Measurements from ENCODE around the gene KCNG3.

KCNG3 gene

GRCh38 chr2:42480402-42480801 is 13.4 kb downstream of the KCNG3 start:
- DNase-seq = no peak

- no peak for DNase-seq
Measured at GRCh38 chr2:42474765-42475454, 18.9 kb downstream of the KCNG3 start.

- DNase-seq = no peak
Measured at GRCh38 chr2:42470706-42471105, 23.1 kb downstream of the KCNG3 start.

- DNase-seq = no peak
Measured at GRCh38 chr2:42464631-42465030, 29.2 kb downstream of the KCNG3 start.

DNA sequence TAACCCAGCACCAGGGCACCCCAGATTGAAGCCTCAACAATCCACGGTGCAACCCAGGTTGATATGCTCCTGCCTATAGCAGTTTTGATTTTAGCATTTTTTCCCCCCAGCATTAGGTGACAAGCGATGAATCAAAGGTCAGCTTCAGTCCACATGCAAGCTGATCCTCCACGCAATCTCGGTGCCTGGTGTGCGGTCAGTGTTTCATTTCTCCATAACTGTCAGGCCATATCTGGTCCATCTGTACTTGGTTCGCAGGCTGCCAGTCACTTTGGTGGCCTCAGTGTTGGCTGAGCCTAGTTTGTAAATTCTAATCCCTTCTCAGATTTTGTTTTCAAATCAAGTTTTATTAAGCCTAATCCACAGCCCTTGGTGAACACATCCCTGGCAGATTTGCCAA is 30.2 kb downstream of the KCNG3 start:
- no peak for DNase-seq

GRCh38 chr2:42459296-42459695 is 34.5 kb downstream of the KCNG3 start:
- DNase-seq = no peak

- DNase-seq = no peak
Measured at GRCh38 chr2:42458396-42458795, 35.4 kb downstream of the KCNG3 start.

- DNase-seq = no peak
Measured at GRCh38 chr2:42457011-42457410, 36.8 kb downstream of the KCNG3 start.

GRCh38 chr2:42456126-42456839 is 37.5 kb downstream of the KCNG3 start:
- no peak for DNase-seq

- no peak for DNase-seq
Measured at GRCh38 chr2:42452545-42452944, 41.2 kb downstream of the KCNG3 start.

GRCh38 chr2:42450136-42450535 is 43.6 kb downstream of the KCNG3 start:
- DNase-seq = no peak

DNA sequence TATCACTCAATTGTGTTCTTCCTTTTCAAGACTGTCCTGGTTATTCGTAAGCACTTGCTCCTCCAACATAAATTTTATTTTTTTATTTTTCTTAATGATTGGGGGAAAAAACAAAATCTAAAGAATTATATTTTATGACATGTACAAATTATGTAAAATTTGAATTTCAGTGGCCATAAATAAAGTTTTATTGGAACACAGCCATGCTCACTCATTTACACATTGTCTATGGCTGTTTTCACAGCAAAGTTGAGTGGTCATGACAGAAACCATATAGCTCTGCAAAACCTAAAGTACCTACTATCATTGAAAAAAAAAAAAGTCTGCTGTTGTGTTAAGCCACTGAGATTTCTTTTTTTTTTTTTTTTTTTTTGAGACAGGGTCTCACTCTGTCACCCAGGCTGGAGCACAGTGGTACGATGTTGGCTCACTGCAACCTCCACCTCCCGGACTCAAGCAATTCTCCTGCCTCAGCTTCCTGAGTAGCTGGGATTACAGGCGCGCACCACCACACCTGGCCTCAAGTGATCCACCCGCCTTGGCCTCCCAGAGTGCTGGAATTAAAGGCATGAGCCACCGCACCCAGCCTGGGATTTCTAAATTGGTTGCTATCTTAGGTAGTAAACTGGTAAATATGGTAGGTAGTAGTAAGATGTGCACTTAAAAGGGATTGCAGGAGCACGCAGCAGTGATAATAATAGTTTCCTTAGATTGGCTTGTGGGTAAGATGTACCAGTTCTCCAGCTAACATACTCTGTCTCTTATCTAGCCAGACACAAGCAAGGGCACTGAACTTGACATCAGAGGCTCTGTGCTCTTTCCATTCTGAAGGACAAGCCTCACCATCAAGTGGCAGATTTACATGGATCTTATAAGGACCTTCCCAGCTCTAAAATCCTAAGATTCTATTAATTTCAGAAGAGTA is 44.4 kb downstream of the KCNG3 start:
- no peak for DNase-seq

DNA sequence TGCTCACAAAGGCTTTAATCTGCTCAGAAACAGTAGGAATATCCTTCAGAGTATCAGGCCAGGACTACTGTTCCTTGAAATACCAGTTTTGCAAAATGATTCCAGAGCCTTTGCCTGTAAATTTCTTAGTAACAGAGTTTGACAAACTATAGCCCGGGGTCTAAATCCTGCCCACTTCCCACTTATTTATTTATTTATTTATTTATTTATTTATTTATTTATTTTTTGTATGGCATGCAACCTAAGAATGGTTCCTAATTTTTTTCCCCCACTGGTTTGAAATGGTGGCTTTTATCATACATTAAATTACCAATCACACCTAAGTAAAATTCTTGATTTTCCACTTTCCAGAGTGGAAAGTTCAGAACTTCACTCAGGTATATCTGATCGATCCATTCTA is 45.6 kb downstream of the KCNG3 start:
- no peak for DNase-seq

- no peak for DNase-seq
Measured at GRCh38 chr2:42446503-42447271, 47.1 kb downstream of the KCNG3 start.

DNA sequence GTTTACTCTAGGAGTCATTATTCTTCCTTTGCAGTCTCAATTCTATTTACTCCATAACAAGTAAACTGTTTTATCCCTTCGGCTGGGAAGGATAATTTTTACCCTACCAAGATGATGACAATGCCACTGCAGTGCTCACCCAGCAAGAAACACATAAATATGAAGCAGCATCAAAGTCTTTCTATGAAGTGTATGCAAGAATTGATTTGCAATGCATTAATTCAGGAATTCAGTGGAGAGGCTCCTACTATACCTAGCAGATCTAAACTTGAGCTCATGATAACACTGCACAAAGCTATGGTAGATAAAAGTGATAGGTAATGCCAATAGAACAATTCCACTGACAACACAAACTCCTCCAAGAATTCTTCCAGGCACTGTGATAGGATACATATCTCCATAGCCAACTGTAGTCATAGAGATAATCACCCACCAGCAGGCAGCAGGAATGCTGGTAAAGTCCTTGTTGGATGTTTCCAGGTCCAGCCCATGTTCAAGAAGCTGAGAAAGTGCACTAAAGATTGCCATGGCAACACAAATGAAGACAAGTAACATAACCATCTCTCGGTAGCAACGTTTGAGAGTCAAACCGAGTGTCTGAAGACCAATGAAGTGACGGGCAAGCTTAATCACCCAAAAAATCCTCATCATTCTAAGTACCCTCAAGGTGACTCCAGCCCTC is 49.9 kb downstream of the KCNG3 start:
- DNase-seq = no peak

GRCh38 chr2:42442774-42443173 is 51.0 kb downstream of the KCNG3 start:
- DNase-seq = no peak

DNA sequence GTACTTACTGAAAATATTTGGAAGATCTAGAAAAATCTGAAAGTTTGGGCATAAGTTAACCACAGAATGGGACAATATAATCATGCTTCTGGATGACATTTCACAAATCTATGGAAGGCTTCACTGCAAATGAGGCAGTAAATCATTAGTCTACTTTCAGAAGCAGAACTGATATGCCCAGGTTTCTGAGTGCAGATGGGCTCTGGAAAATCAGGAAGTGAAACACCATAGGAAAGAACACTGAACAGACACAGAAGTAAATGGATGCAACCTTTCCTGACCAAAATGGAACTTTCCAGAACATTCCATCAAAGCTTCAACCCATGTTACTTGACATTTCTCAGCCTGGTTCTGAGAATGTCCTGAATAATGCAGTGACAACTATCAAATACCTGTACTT is 55.1 kb downstream of the KCNG3 start:
- no peak for DNase-seq

GRCh38 chr2:42436370-42436769 is 57.4 kb downstream of the KCNG3 start:
- DNase-seq = no peak

- DNase-seq = no peak
Measured at GRCh38 chr2:42435628-42436027, 58.2 kb downstream of the KCNG3 start.

DNA sequence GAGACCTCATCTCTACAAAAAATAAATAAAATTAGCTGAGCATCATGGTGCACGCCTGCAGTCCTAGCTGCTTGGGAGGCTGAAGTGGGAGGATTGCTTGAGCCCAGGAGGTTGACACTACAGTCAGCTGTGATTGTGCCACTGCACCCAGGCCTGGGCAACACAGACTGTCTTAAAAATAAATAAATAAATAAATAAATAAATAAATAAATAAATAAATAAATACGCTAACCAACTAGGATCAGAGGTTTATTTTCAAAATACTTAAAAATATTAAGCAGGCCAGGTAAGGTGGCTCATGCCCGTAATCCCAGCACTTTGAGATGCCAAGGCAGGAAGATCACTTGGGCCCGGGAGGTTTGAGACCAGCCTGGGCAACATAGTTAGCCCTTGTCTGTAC is 63.6 kb downstream of the KCNG3 start:
- no peak for DNase-seq

- no peak for DNase-seq
Measured at GRCh38 chr2:42429352-42429751, 64.4 kb downstream of the KCNG3 start.

GRCh38 chr2:42425697-42426096 is 68.1 kb downstream of the KCNG3 start:
- DNase-seq = no peak
